ENCODE data around the gene SCRT2.

Gene SCRT2

GRCh38 chr20:688809-689212 is 13.2 kb upstream of the SCRT2 start:
- no peaks in the 10 kb centered on the region for H3K4me1 Mint-ChIP-seq
- no peak overlapping the region for H3K27ac Mint-ChIP-seq
- H3K4me3 Mint-ChIP-seq: no peak overlapping the region
- DNase-seq (no peak), ATAC-seq (no peak)
- H3K9me3 Mint-ChIP-seq: no peaks in the 10 kb centered on the region
- H3K27me3 Mint-ChIP-seq: peaks cover 26% of the 10 kb centered on the region

- H3K9me3 Mint-ChIP-seq: no peaks in the 10 kb centered on the region
- H3K4me1 Mint-ChIP-seq: no peaks in the 10 kb centered on the region
- no peak overlapping the region for H3K27ac Mint-ChIP-seq
- H3K4me3 Mint-ChIP-seq: no peak overlapping the region
- ATAC-seq (no peak), DNase-seq (no peak)
- H3K27me3 Mint-ChIP-seq: peaks cover 29% of the 10 kb centered on the region
These were observed 12.0 kb upstream of the SCRT2 start for GRCh38 chr20:687468-688203.

- Mint-ChIP-seq H3K27me3 (peaks cover 33% of the 10 kb centered on the region), H3K27ac (no peak overlapping the region)
- ATAC-seq: no peak
These were observed 9.2 kb upstream of the SCRT2 start for GRCh38 chr20:684676-685319.

GRCh38 chr20:682123-682522 is 6.5 kb upstream of the SCRT2 start:
- H3K27ac Mint-ChIP-seq: no peak overlapping the region
- H3K9me3 Mint-ChIP-seq: no peaks in the 10 kb centered on the region
- no peaks in the 10 kb centered on the region for H3K4me1 Mint-ChIP-seq
- H3K27me3 Mint-ChIP-seq: peaks cover 49% of the 10 kb centered on the region
- ATAC-seq (no peak), DNase-seq (no peak)
- no peak overlapping the region for H3K4me3 Mint-ChIP-seq

More at GRCh38 chr20:684676-685319, 9.2 kb upstream of the SCRT2 start:
- no peaks in the 10 kb centered on the region for H3K4me1 Mint-ChIP-seq
- DNase-seq: no peak
- no peaks in the 10 kb centered on the region for H3K9me3 Mint-ChIP-seq
- no peak overlapping the region for H3K4me3 Mint-ChIP-seq

GRCh38 chr20:680638-681187 is 5.1 kb upstream of the SCRT2 start:
- peaks cover 52% of the 10 kb centered on the region for H3K27me3 Mint-ChIP-seq

GRCh38 chr20:677957-678356 is 2.4 kb upstream of the SCRT2 start:
- no peaks in the 10 kb centered on the region for H3K9me3 Mint-ChIP-seq
- H3K27ac Mint-ChIP-seq: no peak overlapping the region
- H3K27me3 Mint-ChIP-seq: peaks cover 75% of the 10 kb centered on the region
- peaks cover 10% of the 10 kb centered on the region for H3K4me1 Mint-ChIP-seq
- ATAC-seq (no peak), DNase-seq (no peak)
- no peak overlapping the region for H3K4me3 Mint-ChIP-seq

More at GRCh38 chr20:680638-681187, 5.1 kb upstream of the SCRT2 start:
- no peak overlapping the region for H3K4me3 Mint-ChIP-seq
- peaks cover 9% of the 10 kb centered on the region for H3K4me1 Mint-ChIP-seq
- no peak for ATAC-seq
- no peaks in the 10 kb centered on the region for H3K9me3 Mint-ChIP-seq
- no peak for DNase-seq
- H3K27ac Mint-ChIP-seq: no peak overlapping the region

- Mint-ChIP-seq H3K9me3 (no peaks in the 10 kb centered on the region), H3K4me1 (peaks cover 10% of the 10 kb centered on the region), H3K27ac (no peak overlapping the region), H3K4me3 (no peak overlapping the region), H3K27me3 (peaks cover 78% of the 10 kb centered on the region)
- ATAC-seq: no peak
- no peak for DNase-seq
These were observed 1.4 kb upstream of the SCRT2 start for GRCh38 chr20:676967-677366.

- ATAC-seq (no peak), DNase-seq (no peak)
- Mint-ChIP-seq H3K4me3 (peak overlapping the region; percentile 25 to 55), H3K27me3 (peaks cover 83% of the 10 kb centered on the region), H3K9me3 (no peaks in the 10 kb centered on the region), H3K27ac (no peak overlapping the region), H3K4me1 (peaks cover 10% of the 10 kb centered on the region)
These were observed 824 bp upstream of the SCRT2 start for GRCh38 chr20:676315-676937.

GRCh38 chr20:675033-675452 is 559 bp downstream of the SCRT2 start:
- no peaks in the 10 kb centered on the region for H3K9me3 Mint-ChIP-seq
- peaks cover 10% of the 10 kb centered on the region for H3K4me1 Mint-ChIP-seq
- H3K27ac Mint-ChIP-seq: no peak overlapping the region
- DNase-seq (no peak), ATAC-seq (peak; percentile 18)
- H3K27me3 Mint-ChIP-seq: peaks cover 92% of the 10 kb centered on the region
- H3K4me3 Mint-ChIP-seq: peak overlapping the region in 1 of 2 donors; percentile 12

- Mint-ChIP-seq H3K9me3 (no peaks in the 10 kb centered on the region), H3K27ac (no peak overlapping the region), H3K4me1 (peaks cover 10% of the 10 kb centered on the region), H3K4me3 (no peak overlapping the region), H3K27me3 (peaks cover 82% of the 10 kb centered on the region)
- ATAC-seq (no peak), DNase-seq (no peak)
These were observed 2.0 kb downstream of the SCRT2 start for GRCh38 chr20:673603-674001.

- ATAC-seq: no peak
- no peak overlapping the region for H3K4me3 Mint-ChIP-seq
These were observed 2.5 kb downstream of the SCRT2 start for GRCh38 chr20:672963-673602.

GRCh38 chr20:671252-672030 is 4.2 kb downstream of the SCRT2 start:
- H3K27me3 Mint-ChIP-seq: peaks cover 85% of the 10 kb centered on the region
- H3K9me3 Mint-ChIP-seq: no peaks in the 10 kb centered on the region
- no peak for ATAC-seq
- peaks cover 9% of the 10 kb centered on the region for H3K4me1 Mint-ChIP-seq
- H3K27ac Mint-ChIP-seq: no peak overlapping the region
- no peak for DNase-seq
- no peak overlapping the region for H3K4me3 Mint-ChIP-seq

More at GRCh38 chr20:672963-673602, 2.5 kb downstream of the SCRT2 start:
- Mint-ChIP-seq H3K4me1 (peaks cover 10% of the 10 kb centered on the region), H3K27ac (no peak overlapping the region), H3K27me3 (peaks cover 82% of the 10 kb centered on the region), H3K9me3 (no peaks in the 10 kb centered on the region)
- DNase-seq: no peak

GRCh38 chr20:669573-669972 is 6.0 kb downstream of the SCRT2 start:
- no peak for ATAC-seq
- peaks cover 85% of the 10 kb centered on the region for H3K27me3 Mint-ChIP-seq
- H3K4me3 Mint-ChIP-seq: no peak overlapping the region
- peak overlapping the region in 1 of 2 donors; percentile 71 for H3K27ac Mint-ChIP-seq
- peaks cover 2% of the 10 kb centered on the region for H3K4me1 Mint-ChIP-seq
- DNase-seq: no peak
- H3K9me3 Mint-ChIP-seq: no peaks in the 10 kb centered on the region

GRCh38 chr20:668638-669037 is 7.0 kb downstream of the SCRT2 start:
- Mint-ChIP-seq H3K4me1 (peaks cover 5% of the 10 kb centered on the region), H3K9me3 (no peaks in the 10 kb centered on the region), H3K4me3 (no peak overlapping the region), H3K27ac (no peak overlapping the region), H3K27me3 (peaks cover 82% of the 10 kb centered on the region)
- DNase-seq (no peak), ATAC-seq (no peak)

- DNase-seq (no peak), ATAC-seq (no peak)
- Mint-ChIP-seq H3K4me3 (no peak overlapping the region), H3K9me3 (no peaks in the 10 kb centered on the region), H3K27me3 (peaks cover 82% of the 10 kb centered on the region), H3K4me1 (peaks cover 10% of the 10 kb centered on the region), H3K27ac (no peak overlapping the region)
These were observed 7.6 kb downstream of the SCRT2 start for GRCh38 chr20:668050-668449.
